OCI-LY1 (cell line): ENCODE results near the gene NTSR1.

Experiments used
- EZH2 ChIP-seq: fragments of 200-600 bp; sonication (generic), shearing (Covaris generic); IDR thresholded peaks from 2 replicates; pipeline ENCODE4 v1.8.0; 2017; ENCODE audit warnings: borderline replicate concordance, mixed run types, mild to moderate bottlenecking, antibody characterized with exemption, low read length, moderate library complexity, mixed read lengths
- TF ChIP-seq, protein P1 (sequence below): fragments of 200-600 bp; sonication (generic), shearing (Covaris generic); IDR thresholded peaks from 2 replicates; pipeline ENCODE4 v1.5.1; 2017; ENCODE audit warnings: mild to moderate bottlenecking, antibody characterized with exemption, low read length, moderate library complexity, mixed read lengths

DNA sequence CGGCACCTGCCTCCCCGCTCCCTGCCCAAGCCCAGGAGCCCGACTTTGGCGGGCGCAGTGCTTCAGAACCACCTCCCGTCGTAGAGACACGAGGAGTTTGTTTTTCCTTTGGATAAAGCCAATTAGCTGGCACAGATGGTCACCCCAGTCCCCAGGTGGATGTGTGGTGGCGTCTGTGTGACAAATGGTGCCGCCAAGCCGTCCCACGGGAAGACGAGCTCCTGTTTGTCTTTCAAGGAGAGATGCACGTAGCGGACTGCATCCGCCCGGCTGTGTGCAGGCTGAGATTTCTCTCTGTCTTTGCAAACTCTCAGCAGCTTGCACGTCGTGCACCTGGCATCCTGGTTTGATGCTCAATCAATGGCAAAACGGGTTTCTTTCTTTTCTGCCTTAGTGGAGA lies 71.6 kb downstream of the NTSR1 start:
- TF ChIP-seq, protein P1, sequence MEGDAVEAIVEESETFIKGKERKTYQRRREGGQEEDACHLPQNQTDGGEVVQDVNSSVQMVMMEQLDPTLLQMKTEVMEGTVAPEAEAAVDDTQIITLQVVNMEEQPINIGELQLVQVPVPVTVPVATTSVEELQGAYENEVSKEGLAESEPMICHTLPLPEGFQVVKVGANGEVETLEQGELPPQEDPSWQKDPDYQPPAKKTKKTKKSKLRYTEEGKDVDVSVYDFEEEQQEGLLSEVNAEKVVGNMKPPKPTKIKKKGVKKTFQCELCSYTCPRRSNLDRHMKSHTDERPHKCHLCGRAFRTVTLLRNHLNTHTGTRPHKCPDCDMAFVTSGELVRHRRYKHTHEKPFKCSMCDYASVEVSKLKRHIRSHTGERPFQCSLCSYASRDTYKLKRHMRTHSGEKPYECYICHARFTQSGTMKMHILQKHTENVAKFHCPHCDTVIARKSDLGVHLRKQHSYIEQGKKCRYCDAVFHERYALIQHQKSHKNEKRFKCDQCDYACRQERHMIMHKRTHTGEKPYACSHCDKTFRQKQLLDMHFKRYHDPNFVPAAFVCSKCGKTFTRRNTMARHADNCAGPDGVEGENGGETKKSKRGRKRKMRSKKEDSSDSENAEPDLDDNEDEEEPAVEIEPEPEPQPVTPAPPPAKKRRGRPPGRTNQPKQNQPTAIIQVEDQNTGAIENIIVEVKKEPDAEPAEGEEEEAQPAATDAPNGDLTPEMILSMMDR = no peak
- no peak for TF ChIP-seq EZH2
